Hematopoietic multipotent progenitor cell treated with erythropoietin and hydrocortisone succinate and interleukin-3 and kit ligand, for 15 days (in vitro differentiated cells): ENCODE results near the gene GP1BA.

ENCODE experiments used
- DNase-seq: peaks from one replicate; pipeline ENCODE4 v3.0.0-alpha.2; 2015; ENCODE audit warnings: low spot score

Gene GP1BA

DNA sequence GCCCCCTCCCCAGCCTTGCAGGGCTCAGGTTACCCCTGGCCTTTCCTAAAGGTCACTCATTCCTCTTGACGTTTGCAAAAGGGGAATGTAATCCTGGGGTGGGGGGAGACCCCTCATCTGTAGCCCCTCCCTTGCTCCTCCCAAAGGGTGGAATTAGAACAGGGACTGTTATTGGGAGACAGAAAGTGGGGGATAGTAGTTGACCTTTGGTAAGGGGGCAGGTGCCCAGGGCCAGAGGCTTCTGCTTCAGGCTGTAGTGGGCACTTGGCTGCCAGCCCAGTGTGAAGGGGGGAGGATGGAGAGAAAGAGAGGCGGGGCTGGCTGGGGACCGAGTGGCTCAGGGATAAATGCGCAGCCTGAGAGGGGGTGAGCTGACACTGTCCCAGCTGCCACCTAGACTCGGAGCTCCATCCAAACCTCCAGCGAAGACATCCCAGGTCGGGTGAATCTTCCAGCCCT, 18.7 kb downstream of the GP1BA start, which contains the start of gene ENO3:
TSS of gene ENO3 (plus strand) at position 374 of the 459 bp plus-strand sequence. CDS start 711 bp downstream, outside the sequence.
- DNase-seq, result no peak

DNA sequence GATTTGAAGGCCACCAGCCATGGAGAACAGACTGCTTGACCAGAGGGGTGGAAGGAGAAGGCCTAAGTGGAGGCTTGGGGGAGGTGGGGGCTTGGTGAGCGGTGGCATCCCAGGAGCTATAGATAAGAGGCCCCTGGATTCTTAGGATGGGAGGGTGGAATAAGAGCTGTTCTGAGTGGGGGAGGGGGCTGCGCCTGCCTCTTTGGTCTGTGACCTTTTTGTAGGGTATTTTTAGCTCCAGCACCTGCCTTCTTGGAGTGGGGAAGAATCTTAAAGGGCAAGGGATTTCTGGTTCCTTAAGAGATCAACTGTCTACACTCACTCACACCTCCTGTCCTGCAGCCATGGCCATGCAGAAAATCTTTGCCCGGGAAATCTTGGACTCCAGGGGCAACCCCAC, 19.4 kb downstream of the GP1BA start:
- DNase-seq, result no peak

DNA sequence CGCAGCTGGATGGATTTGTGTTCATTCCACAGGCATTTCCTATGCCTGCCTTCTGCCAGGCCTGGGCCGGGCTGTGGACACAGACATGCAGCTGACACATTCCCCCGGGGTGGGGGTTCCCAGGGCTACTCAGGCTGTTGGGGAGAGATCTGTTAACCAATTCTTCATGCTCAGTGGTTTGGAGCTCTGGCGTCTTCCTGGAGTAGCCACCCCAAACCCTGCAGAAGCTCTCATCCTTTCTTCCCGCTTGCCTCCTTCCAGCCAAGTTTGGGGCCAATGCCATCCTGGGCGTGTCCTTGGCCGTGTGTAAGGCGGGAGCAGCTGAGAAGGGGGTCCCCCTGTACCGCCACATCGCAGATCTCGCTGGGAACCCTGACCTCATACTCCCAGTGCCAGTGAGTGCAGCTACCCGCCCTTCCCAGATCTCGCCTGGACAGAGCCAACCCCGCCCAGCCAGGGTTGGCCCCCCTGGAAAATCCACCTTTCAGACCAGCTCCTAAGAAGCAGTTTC, 21.4 kb downstream of the GP1BA start:
- DNase-seq, result no peak

DNA sequence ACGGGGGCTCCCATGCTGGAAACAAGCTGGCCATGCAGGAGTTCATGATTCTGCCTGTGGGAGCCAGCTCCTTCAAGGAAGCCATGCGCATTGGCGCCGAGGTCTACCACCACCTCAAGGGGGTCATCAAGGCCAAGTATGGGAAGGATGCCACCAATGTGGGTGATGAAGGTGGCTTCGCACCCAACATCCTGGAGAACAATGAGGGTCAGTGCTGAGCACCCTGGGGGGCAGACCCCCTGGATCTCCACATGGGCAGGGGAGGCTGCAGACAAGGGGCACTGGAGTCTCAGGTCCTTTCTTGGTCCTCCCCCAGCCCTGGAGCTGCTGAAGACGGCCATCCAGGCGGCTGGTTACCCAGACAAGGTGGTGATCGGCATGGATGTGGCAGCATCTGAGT, 23.0 kb downstream of the GP1BA start:
- no peak for DNase-seq

DNA sequence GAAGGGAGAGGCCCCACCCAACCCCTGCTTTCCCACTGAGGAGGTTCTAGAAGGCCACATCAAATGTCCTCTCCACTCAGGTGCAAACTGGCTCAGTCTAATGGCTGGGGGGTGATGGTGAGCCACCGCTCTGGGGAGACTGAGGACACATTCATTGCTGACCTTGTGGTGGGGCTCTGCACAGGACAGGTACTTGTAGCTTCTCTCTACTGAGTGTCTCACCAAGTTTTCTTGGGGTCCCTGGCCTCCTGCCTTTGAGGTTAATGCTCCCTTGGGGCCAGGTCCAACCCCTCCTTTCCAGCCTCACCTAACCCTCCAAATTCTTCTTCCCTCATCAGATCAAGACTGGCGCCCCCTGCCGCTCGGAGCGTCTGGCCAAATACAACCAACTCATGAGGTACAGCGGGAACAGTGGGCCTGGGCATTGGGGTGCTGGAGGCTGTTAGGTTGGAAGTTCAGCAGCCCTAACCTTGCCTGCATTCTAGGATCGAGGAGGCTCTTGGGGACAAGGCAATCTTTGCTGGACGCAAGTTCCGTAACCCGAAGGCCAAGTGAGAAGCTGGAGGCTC, 24.5 kb downstream of the GP1BA start:
- DNase-seq, result peak; percentile 69

DNA sequence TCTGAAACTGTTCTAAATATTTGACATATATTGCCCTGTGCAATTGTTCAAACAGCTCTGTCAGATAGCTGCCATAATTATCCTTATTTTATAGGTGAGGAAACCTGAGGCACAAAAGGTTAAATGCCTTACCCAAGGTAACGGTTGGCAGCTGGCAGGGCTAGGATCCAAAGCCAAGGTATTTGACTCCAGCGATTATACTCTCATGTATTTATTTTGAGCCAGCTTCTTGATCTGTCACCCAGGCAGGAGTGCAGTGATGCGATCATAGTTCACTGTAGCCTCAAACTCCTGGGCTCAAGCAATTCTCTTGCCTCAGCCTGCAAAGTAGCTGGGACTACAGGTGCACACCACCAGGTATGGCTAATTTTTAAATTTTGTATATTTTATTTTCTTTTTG, 26.0 kb downstream of the GP1BA start:
- no peak for DNase-seq

DNA sequence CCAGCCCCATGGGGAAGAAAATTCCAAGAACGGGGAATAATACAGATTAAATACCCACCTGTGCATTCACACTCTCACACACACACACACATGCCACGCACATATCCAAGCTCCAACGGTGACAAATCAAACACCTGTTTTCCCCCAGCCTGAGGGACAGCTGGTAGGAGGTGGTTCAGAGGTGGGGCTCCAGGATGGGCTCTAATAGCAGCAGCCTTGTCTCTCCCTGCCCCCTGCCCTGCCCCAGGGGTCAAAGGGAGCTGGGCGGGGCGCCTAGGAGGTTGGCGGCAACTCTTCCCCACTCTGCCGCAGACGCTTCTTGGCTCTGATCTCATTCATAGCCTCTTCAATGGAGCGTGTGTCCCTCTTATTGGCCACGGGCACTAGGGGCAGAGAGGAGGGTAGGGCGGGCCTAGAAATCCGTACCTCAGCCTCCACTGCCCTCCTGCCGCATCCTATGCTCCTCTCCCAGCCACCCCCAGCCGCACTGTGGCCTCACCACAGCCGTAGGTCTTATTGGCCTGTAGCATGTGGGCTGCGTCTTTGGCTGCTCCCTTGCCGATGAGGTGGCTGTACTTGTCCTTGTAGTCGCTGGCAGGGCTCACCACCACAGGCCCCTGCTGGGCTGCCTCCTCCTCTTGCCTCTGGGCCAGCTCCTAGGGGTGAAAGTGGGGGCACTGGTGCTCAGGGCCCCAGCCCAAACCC, 27.3 kb downstream of the GP1BA start:
- DNase-seq, result no peak

DNA sequence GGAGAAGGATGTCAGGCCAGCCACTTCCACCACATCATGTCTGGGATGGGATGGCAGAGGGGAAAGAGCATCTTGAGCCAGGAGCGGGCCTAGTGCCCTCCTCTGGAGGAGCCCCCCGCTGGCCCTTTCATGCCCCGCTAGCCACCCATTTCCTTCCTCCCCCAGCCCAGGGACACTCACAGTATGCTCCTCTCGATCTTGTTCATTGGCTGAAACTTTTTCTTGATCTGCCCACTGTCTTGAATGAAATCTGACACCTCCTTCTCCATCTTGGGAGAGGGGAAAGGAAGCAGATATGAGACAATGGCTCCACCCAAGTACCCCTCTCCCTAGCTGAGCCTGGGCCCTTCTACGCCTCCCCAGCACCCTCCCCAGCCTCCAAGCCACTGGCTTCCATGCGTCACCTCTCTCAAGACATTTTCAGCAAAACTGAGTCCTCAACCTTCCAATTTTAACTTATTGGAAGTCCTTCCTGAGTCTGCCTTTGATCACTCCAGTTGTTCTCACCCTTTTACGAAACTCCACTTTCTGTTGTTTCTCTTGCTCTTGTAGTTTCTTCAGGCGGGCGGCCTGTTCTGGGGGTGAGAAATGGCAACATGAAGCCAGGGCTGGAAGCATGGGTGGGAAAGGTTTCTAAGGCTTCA, 28.3 kb downstream of the GP1BA start:
- no peak for DNase-seq

DNA sequence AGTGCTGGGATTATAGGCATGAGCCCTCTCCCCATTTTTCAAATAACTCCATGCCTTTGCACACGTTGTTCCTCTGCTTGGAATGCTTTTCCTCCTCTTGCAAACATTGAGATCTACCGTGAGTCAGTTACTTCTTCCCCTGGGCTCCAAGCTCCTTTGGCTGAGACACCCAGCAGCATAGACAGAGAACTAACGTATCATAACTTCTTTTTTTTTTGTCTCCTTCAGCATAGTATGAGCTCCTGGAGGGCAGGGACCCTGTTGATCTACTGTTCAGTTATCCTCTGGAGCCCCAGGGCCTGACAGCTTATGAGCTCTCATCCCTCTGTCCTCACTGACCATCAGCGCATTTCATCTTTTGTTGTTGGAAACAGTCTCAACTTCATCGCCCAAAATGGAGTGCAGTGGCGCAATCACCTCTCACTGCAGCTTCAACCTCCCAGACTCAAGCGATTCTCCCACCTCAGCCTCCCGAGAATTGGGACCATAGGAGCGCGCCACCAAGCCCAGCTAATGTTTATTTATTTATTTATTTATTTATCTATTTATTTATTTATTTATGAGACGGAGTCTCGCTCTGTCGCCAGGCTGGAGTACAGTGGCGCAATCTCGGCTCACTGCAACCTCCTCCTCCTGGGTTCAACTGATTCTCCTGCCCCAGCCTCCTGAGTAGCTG, 33.4 kb downstream of the GP1BA start:
- DNase-seq, result no peak

DNA sequence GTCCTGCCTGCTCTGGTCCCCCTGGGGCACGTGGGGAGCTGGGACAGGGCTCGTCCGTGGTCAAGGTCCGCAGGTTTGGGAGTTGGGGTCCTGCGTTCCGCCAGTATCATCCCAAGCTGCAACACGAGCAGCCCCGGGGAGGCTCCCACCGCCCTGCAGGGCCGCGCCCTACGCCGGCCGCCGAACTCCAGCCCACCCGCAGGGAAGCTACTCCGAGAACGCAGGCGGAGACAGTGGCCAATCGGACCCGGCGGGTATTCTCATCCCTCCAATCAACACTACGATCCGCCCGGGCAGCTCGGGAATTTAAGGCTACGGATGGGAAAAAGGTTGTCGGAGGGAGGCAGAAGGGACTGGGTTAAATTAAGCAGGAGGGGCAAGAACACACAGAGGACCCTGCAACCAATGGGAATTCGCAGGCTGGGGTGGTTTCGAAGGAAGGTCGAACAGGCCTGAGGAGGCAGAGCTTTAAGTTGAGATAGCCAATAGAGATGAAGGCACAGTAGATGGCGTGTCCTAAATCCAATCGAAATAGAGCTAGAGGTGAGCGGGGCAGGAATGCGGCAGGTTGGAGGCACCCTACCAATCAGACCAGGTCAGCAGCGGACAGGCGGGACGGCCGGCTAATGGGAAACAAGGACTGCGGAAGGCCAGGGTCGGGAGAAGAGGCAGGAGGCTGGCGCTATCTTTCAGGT, 34.9 kb downstream of the GP1BA start:
- DNase-seq, result peak; percentile 97

DNA sequence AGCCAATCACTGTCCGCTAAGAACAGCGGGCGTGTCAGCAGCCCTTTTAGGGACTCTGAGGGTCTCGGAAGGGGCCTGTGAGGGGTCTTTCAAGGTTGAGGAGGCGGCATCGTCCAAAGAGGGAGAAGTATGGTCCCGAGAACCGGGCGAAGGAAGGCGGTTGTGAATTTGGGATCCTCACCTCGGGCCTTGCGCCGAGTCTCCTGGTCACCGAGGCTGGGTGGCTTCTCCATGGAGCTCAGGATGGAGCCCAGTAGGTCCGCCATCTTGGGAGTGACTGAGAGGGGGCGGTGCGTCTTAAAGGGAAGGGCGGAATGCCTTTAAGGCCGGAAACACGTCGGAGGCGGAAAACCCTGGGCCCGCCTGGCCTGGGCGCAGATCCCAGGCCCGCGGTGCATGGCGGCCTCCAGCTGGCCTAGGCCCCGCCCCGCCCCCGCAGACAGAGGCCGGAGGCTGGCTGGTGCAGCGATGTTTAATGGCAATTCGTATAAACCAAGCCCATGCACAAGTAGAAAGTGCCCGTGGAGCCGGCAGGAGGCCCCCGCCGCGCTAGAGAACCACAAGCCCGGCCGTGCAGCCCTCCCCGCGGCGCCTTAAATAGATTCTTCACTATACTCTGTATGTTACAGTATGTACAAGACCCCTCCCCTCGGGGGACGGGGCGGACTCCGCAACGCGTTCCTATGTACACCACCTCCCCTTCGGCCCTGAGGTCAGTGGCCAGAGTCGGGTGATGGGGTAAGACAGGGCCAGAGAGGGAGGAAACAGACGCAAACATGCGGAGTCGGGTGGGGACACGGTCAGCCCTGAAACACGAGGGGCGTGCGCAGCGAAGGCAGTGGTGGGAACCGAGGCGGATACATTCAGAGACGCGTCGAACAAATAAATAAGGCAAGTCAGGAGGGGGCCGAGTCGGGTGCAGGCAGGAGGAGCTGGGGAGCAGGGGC, 35.7 kb downstream of the GP1BA start, which contains the start of gene SPAG7:
TSS of gene SPAG7 (minus strand) at position 279 of the 947 bp plus-strand sequence. CDS start at position 266, 13 bp downstream.
- peak; percentile 97 for DNase-seq

DNA sequence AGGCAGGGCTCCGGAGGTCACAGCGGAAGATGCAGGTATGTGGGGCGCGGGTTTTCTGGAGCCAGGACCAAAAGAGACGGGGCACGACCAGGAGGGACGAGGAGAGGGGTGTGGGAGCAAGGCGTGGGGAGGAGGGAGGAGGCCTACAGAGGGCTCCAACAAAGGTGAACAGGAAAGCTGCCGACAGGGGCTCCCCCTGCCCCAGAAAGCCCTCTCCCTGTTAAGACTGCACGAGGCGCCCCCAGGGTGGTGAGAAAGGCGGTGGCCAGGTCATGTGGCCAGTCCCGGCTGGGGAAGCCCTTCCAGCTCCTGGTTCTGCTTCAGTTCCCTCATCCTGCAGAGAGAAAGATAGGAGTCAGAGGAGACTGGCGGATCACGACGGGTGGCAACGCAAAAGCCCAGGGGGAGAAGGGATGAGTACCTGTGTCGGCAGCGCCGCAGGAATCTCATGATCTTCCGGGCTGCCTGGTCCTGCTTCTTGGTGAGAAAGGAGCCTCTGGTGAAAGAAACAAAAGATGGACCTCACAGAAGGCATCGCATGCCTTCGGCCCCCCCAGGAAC, 36.5 kb downstream of the GP1BA start:
- DNase-seq, result no peak

DNA sequence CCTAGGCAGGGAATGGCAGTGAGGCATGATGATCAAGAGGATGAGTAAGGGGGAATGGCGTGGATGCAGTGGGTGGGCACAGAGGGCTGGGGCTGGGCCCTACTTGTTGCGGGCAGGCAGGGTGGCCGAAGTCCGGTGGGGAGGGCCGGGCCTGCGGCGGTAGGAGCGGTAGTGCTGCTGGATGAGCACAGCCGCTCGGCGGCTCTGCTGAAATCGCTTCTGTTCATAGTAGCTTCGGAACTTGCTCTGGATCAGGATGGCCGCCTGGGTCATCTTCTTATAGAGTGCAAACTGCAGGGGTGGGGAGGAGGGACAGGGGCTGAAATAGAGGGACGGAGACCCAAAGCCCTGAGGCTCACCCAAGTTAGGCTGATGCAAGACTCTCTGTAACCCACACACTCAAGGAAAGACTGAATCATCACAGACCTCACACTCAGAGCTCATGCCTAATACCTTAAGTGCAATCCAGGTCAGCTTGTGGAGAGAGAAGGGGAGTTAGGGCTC, 37.0 kb downstream of the GP1BA start:
- no peak for DNase-seq

DNA sequence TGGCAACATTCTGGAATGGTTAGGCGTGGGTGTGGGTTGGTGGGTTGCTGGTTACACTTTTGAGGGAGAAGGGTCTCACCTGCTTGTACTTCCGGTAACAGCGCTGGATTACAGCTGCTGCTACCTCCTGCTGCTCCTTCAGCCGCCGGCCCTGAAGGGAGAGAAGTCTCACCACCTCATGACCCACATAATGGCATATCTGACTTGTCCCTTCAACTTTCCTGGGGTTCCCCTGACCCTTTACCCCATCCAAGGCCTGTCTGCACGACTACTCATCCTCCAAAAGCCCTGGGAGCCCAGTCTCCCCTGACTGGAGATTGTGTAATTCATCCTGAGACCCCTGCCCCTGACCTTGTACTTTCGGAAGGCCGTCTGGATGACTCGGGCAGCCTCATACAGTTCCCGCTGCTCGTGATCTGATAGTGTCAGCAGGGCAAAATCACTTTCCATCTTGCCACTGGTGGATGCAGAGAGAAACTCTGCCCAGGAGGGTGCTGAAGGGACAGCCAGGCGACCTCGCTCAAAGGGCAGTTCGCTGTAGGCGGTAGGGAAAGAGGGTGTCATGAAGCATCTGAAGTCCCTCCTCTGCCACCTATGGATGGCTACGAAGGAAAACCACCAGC, 37.6 kb downstream of the GP1BA start:
- no peak for DNase-seq

DNA sequence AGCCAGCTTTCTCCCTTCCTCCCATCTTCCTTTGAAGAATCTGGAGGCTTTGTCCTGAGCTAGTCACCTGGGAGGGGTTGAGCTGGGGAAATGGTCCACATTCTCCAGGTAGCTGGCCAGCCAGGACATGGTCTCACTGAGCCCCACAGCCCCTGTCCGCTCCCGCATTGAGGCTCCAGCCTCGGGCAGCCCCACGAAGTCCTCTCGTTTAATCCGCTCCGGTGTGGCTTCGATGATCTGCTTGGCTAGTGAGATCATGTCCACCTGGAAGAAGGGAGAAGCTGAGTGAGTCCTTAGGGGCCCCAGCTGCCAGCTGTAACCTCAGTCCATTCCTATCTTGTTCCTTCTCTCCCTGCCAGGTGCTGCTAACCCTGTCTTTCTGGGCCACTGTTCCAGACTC, 38.2 kb downstream of the GP1BA start:
- DNase-seq, result no peak

DNA sequence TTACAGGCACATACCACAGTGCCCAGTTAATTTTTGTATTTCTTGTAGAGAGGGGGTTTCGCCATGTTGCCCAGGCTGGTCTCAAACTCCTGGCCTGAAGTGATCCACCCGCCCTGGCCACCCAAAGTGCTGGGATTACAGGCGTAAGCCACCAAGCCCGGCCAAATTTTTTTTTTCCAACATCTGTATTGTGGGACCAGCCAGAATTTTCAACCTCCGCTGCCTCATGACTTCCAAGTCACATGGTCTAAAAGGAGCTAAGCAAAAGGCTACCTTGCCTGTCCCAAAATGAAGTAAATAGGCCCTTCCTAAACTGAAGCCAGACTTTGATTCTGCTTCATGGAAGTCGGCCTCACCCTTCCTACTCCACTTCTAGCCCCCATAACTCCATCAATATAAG, 39.7 kb downstream of the GP1BA start:
- DNase-seq, result no peak

DNA sequence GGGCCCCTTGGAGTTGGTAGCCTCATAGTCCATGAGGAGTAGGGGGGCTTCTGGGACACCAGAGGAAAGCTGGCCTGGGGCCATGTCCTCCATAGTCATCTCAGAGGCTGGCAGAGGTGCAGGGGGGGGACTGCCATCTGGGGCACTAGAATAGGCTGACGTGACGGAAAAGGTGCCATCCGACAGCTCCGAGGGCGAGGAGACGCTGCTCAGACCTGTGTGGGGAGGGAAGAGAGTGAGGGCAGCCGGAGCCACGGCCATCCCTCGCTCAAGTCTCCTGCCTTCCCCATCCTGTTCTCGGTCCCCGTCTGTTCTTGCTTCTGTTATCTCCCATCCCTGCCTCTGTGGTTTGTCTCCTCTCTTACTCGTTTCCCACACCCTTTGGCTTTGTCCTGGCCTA, 40.2 kb downstream of the GP1BA start:
- no peak for DNase-seq

DNA sequence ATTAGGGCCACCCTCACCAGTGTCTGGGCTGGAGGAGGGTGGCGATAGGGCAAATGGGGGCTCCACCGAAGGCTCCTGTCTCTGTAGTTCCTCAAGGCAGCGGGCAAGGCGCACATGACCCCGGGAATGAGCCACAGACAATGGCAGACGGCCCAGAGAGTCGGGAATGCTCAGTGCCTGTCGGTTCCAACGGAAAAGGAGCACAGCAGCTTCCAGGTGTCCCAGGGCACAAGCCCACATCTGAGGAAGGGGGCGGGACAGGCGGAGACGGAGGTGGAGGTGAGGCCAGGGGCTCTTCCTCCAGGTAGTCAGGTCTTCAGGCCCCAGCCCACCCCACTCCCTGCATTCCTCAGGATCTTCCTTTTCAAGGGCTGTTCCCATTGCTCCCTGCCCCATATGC, 40.7 kb downstream of the GP1BA start:
- no peak for DNase-seq

DNA sequence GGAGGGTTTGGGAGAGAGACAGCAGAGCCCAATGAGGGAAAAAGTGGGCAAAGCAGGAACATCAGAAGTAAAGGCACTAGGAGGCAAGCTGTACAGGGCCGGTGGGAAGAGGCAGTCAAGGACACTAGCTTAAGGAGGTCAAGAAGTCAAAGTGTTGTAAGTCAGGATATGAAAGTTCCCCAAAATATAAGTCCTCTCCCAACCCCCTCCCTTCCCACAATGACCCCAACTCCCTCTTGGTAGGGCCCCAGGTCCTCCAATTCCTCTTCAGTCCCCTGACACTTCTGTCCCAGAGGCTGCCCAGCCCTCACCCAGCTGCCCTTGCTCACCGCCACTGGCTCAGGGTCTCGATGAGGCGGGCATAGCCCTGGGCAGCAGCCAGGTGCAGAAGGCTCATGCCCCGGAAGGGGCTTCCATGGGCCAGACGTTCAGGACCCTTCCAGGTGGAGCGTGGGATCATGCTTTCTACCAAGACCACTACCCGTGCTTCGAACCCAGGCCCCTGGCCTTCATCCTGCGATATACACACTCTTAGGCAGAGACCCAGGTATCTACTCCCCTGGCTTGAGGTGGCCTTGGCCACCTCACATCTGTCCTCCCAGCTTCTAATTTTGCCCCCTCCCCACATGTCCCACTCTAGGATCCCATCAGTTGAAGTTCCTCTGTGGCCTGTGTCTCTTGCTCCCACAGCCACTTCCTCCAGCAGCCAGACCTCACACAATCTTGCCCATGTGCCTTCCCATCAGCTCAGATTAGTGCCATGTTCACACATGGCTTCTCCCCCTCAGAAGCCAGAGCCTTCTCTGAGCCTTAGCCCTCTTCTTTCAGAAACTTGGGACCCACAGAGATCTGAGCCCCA, 41.4 kb downstream of the GP1BA start:
- no peak for DNase-seq
